GM12891 (cell line): Measurements from ENCODE around the gene MPC2.
"Not testable (repeated sequence)": the region's sequence is repeated elsewhere in the genome, so short reads cannot be mapped to it uniquely, and the experiment has no call there.

ENCODE experiments used
- PAX5 ChIP-seq: IDR thresholded peaks from 2 replicates; pipeline ENCODE4 v1.6.1; 2011; ENCODE audit warnings: low read length, moderate library complexity, mild to moderate bottlenecking; ENCODE audit not compliant: insufficient read depth, severe bottlenecking
- POLR2A ChIP-seq: IDR thresholded peaks from 2 replicates; pipeline ENCODE4 v1.6.1; 2011; ENCODE audit warnings: low read depth, low read length, control low read depth
- POLR2AphosphoS5 ChIP-seq: IDR thresholded peaks from 2 replicates; pipeline ENCODE4 v1.6.1; 2011; ENCODE audit warnings: low read depth, low read length, control low read depth
- POU2F2 ChIP-seq: IDR thresholded peaks from 2 replicates; pipeline ENCODE4 v1.6.1; 2011; ENCODE audit warnings: low read depth, mild to moderate bottlenecking, control low read depth, low read length, moderate library complexity
- SPI1 ChIP-seq: IDR thresholded peaks from 2 replicates; pipeline ENCODE4 v1.6.1; 2011; ENCODE audit warnings: low read depth, low read length, control low read depth
- TAF1 ChIP-seq: IDR thresholded peaks from 2 replicates; pipeline ENCODE4 v1.6.1; 2011; ENCODE audit warnings: low read depth, low read length, control low read depth

GRCh38 chr1:167866739-167867414 lies 70.0 kb downstream of the MPC2 start:
- TF ChIP-seq POLR2A, POLR2AphosphoS5, TAF1, SPI1, PAX5, POU2F2: not testable (repeated sequence)
